Myocyte (in vitro differentiated cells): Measurements from ENCODE around the gene POU2F1. TPM values are rescaled to one million over a fixed set of nuclear protein-coding genes. Genes with fewer than 3 reads are reported as not detected.

Source experiments
- DNase-seq: peaks from one replicate; pipeline ENCODE4 v3.0.0-alpha.2; 2012; ENCODE audit warnings: low read depth
- total RNA-seq: library from RNA; depleted of rRNA; stranded (reverse); fragments of >200 nt; gene quantifications from 2 replicates; pipeline ENCODE4 v1.2.3, GENCODE V29; 2014

Gene POU2F1
- total RNA-seq, 1 donor from 2014 or later, result 4.3 TPM

DNA sequence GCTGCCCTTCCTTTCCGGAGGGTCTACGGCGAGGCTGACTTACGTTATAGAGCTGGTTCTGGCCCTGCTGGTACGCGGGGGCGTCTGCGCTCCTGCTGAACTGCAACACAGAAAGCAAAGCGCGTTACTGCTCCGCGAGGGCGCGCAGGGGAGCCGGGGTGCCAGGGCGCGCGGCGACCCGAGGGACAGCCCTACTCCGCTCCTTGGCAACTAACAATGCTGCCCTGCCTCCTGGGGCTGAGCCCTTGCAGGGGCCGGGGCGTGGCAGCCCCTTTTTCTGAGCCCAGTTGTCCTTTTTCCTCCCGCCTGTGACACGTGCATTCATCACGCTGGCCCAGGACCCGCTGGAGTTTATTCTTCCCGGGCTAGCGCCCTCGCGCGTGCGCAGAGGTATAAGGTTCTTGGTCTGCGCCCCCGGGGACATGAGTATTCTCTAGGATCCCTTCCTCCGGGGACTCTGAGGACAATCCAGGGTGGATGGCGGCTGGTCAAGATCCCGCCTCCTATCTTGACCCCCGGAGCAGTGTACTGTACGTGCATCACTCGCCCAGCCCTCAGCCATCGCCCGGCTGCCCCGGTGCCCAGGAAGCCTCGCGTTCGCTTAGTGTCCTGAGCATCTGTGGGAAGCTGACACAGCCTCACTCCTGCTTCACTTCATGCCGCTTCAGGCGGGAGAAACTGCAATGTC lies 218.8 kb downstream of the POU2F1 start:
- DNase-seq, result peak; percentile 37

- no peak for DNase-seq
Measured at GRCh38 chr1:167440345-167440744, 219.7 kb downstream of the POU2F1 start.

DNA sequence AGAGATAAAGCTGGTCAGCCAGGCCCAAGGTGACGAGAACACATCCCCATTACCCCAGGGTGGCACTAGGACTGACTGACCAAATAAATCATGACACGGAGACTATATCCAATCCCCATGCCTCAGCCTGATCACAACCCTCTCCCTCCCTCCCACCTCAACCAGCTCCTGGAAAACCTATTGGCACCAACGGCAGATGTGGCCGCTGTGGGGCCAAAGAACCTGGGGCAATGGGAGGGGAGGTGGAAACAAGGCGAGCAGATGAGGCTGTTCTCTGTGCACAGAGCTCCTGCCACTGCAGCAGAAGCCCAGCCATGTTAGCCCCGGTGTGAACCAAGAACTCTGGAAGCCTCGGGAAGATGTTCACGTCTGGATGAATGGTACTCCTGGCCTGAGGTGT lies 220.1 kb downstream of the POU2F1 start:
- no peak for DNase-seq

DNA sequence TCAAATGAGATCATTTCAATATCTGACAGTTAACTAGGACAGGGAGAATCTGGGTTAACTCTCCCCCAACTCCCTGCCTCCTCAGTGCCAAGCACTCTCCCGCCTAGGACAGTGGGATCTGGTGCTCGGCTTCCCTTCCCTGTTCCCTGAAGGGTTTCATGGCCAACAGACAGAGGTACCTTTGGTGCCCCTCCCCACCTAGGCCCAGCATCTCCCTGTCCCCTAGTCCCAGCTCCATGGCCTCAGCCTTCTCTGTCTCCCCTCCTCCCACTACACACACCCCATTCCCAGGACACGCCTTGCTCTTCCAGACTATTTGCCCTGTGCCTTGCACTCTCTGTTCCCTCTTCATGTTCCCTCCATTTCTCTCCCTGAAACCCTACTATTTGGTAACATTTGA lies 220.5 kb downstream of the POU2F1 start:
- no peak for DNase-seq

GRCh38 chr1:167442142-167442848 lies 221.6 kb downstream of the POU2F1 start:
- peak; percentile 87 for DNase-seq

DNA sequence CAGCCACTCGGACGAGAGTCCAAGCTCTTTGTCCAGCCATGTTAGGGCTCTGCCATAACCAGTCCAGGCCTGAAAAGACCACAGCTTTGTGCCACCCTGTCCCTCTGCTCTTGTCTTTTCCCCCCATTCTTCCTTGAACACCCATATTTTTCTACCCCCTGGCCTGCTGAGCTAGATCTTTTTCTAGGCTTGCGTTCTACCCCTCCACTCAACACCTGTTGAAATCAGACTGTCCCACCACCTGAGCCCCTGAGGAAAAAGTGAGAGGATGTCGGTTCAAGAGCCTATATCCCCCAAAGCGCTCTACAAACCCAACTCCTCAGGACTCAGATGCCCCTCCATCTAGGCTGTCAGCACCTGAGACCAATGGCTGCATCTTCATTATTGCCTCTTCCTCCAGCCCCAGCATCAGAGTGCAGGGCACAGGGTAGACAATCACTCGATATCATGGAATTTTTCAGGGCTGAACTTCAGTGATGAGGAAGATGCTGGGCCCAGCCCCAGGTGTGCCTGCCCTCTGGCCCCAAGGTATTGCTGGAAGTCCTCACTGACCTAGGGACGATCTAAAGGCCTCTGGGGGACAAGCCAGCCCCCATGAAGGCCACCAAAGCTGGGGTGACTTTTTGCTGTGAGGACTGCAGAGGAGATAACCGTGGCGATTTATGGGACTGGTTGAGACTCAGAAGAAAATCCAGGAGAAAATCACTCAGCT lies 222.3 kb downstream of the POU2F1 start:
- no peak for DNase-seq

DNA sequence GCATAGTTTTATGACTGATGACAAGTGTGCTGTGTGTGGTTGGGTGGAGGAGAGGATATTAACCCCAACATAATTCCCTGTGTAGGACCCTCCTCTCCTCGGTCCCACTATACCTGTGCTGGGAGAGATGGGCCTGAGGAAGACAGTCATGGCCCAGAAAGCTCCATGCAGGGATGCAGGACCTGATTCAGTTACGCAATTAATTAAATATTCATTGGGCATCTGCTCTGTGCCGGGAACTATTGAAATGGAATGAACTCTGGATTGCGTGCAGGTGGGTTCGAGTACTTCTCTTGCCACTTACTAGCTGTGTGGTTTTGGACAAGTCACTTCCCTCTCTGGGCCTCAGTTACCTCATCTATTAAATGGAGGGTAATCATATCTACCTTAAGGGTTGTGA lies 223.1 kb downstream of the POU2F1 start:
- DNase-seq, result no peak

GRCh38 chr1:167446966-167447365 lies 226.3 kb downstream of the POU2F1 start:
- DNase-seq, result no peak

GRCh38 chr1:167447521-167448136 lies 226.9 kb downstream of the POU2F1 start:
- DNase-seq, result no peak

DNA sequence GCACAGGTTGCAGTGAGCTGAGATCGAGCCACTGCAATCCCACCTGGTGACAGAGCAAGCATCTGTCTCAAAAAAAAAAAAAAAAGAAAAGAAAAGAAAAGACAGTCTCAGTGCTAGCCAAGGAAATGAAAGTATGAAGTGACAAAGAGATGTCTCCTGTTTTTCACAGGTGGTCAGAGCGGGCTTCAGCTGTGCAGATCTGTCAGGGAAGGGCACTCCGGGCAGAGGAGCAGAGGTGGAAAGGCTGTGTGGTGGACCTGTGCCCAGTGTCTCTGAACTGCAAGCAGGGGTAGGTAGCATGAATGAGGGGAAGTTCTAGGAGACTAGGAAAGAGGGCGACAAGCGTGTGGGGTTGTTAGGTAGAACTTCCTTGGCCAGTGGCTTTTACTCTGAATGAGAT lies 230.2 kb downstream of the POU2F1 start:
- DNase-seq, result no peak

DNA sequence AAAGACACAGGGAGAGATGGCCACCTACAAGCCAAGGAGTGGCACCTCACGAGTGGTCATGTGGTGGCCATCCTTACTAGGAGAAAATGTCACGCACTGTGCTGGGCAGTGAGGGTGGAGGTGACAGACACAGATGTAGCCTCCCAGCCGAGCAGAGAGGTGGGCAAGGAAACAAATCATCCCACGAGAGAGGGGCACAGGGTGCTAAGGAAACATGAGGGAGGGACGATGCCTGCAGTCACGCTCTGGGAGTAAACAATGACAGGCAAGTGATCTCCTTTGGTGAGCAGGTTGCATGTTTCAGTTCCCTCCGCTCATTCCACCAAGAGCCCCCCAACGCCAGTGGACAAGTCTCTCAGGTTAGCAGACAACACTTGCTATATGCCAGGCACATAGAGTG lies 231.8 kb downstream of the POU2F1 start:
- DNase-seq, result no peak

- no peak for DNase-seq
Measured at GRCh38 chr1:167453123-167453522, 232.4 kb downstream of the POU2F1 start.

DNA sequence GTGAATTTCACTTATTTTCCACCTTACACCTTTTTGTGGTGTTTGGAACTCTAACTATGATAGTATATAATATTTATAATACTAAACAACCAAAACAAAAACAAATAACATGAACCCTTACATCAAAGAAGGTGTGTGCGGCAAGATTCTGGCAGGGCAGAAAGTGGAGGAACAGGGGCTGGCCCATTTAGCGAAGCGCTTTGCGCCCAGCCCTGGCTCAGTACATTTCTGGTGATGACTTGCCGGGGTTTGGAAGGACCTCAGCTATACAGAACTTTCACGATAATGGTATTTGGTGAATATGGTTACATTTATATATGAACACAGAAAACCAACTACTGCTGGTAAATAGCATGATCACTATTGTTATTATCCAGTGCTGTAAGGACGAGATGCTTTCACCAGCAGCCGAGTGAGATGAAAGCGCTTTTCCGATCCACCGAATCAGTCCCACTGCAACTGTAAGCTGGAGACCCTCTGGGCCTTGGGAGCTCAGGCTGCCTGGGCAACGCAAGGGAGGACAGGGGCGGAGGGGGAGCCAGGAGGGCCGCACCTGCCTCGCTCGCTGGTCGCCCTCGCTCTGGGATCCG lies 233.7 kb downstream of the POU2F1 start:
- no peak for DNase-seq

GRCh38 chr1:167454894-167455785 lies 234.5 kb downstream of the POU2F1 start:
- peak; percentile 69 for DNase-seq

DNA sequence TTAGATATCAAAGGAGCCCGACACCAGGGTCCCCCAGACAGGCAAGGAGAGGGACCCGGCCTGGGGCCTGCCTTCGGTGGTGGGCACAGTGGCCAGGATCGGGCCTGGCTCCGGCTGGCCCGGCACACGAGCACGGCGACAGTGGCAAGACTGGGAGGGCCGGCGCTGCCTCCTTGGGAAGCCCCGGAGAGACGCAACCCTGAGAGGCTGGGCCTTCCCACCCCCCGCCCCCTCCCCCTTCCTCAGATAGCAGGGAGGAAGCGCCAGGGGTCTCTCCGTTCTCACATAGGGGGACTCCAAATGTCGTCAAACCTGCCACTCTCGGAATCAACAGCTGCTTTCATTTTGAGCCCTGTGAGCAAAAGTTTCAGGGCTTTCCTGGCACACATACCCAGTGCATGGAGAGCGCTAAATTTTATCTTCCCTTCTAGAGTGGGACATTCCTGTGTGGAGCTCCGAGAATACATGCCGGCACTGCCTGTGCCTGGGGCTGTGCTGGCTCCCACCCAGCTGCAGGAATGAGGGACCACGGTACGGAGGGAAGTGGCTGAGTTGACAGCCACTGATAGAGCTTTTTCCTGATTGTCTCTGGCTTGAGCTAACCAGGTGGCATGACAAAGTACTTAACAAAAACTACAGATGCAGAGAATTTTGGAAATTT lies 235.2 kb downstream of the POU2F1 start:
- DNase-seq, result peak; percentile 49

- no peak for DNase-seq
Measured at GRCh38 chr1:167456524-167456923, 235.8 kb downstream of the POU2F1 start.

- DNase-seq, result no peak
Measured at GRCh38 chr1:167456926-167457325, 236.2 kb downstream of the POU2F1 start.

DNA sequence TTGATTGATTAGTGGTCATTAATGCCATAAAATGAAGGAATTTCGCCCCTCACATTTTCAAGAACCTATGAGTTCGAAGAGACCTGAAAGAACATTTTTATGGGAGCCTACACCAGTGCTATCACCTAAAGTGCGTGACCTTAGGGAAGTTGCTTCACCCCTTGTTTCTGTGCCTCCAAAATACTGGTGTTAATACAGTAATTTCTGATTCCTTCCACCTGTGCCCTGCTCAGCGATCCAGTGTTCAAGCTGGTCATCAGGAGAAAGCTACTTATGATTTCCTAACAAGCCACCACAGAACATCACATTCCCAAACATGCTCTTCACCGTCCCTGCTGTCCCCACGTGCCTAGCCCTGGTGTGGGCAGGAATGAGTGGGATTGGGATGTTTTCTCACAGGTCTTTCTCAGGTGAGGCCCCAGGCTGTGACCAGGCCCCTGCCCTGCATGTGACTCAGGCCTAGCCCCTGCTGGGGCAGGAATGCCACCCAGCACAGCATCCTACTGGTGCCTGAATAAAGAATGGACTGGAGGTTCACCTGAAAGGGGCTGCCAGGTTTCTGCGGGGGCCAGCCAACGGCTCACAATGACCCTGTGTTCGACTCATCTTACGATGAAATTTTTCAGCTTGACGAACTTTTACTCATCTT lies 237.4 kb downstream of the POU2F1 start:
- no peak for DNase-seq

DNA sequence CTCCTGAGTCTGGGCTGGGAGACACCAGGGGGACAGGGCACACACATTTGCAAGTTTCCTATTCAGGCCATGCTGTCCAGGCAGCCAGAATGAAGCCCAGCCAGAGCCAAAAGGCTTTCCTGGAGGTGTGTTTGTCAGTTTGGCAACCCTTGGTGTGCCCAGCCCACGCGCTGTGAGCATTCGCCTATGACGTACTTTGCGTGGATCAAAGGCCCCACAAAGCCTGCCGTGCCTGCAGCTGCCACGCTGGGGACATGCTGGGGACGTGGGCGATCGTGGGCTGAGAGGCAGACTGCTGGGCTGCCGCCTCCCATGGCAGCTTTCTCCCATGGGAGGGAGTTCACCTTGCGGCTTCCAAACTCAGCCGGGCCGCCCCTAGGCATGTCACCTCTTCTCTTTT lies 240.2 kb downstream of the POU2F1 start:
- DNase-seq, result no peak
